K562 (cell line): ENCODE measurements around the gene EGFL7. TPM values are rescaled to one million over a fixed set of nuclear protein-coding genes. Genes with fewer than 3 reads are reported as not detected.

Experiments
- ATAC-seq: fragments of 200-7000 bp; cut with Tn5 transposase; 3 replicates; pipeline ENCODE4 v1.9.1; 2020; ENCODE audit warnings: moderate library complexity
- BruUV-seq: library from RNA; stranded (reverse); fragments of 400-500 nt; replicated peaks from 2 replicates; lab custom pipeline; 2021; lab: Mats Ljungman, UMichigan
- CTCF ChIA-PET: fragments of 300-600 bp; formaldehyde crosslinking; extraction: SDS; loops from one replicate; lab custom pipeline; 2021; ENCODE audit warnings: low intra/inter-chr PET ratio; lab: Yijun Ruan, JAX
- POLR2A ChIA-PET: fragments of 300-600, 350-650 bp; sonication (Branson Sonifier 250); formaldehyde crosslinking; extraction: SDS; loops from one replicate; lab custom pipeline; 2021; ENCODE audit warnings: antibody characterized with exemption, inconsistent platforms; lab: Yijun Ruan, JAX
- DNase-seq, 4 experiments: peaks; one replicate each; pipeline versions ENCODE4 v3.0.0 to v3.0.0-alpha.2; 2011 to 2018; ENCODE audit warnings: low spot score in 3 of 4, mixed read lengths in 3 of 4; ENCODE audit errors: extremely low read depth in 1 of 4
- FAIRE-seq: peaks from 2 replicates; lab custom pipeline; 2011; peaks lifted over from hg19 to GRCh38; lab: Jason Lieb, UNC
- H2AFZ ChIP-seq: 2 replicates; pipeline ENCODE4 v1.6.0; 2011; ENCODE audit warnings: low read depth, low read length, control low read depth, inconsistent platforms
- H3K27ac ChIP-seq: fragments of 200-600 bp; 3 replicates; pipeline ENCODE4 v1.8.0; 2011; ENCODE audit warnings: low read depth, mild to moderate bottlenecking, control low read depth, inconsistent platforms, low read length, moderate library complexity, mixed read lengths; ENCODE audit errors: extremely low read depth
- H3K27me3 ChIP-seq, 2 experiments: fragments of 300-600 bp in 1 of 2; 2 replicates in 1 of 2; 3 replicates in 1 of 2; pipeline versions ENCODE4 v1.6.0 to v1.8.0; 2011; ENCODE audit warnings: inconsistent platforms in 2 of 2, low read length in 2 of 2, mild to moderate bottlenecking in 1 of 2, mixed read lengths in 1 of 2, moderate library complexity in 1 of 2; ENCODE audit not compliant: control insufficient read depth in 2 of 2, insufficient read depth in 2 of 2
- H3K36me3 ChIP-seq: fragments of 300-600 bp; 3 replicates; pipeline ENCODE4 v1.8.0; 2011; ENCODE audit warnings: mild to moderate bottlenecking, low read length, inconsistent platforms; ENCODE audit not compliant: control insufficient read depth, insufficient read depth
- H3K4me1 ChIP-seq, 2 experiments: fragments of 200-600 bp in 1 of 2; replicated peaks in 1 of 2; 2 replicates in 1 of 2; 3 replicates in 1 of 2; pipeline versions ENCODE4 v1.5.1 to v1.8.0; 2011; ENCODE audit warnings: inconsistent platforms in 2 of 2, low read length in 2 of 2, mild to moderate bottlenecking in 1 of 2, mixed read lengths in 1 of 2, moderate library complexity in 1 of 2; ENCODE audit not compliant: control insufficient read depth in 2 of 2, insufficient read depth in 2 of 2
- H3K4me2 ChIP-seq: 2 replicates; pipeline ENCODE4 v1.6.1; 2011; ENCODE audit warnings: low read length, control low read depth, inconsistent platforms, mixed read lengths; ENCODE audit not compliant: insufficient read depth
- H3K4me3 ChIP-seq: fragments of 200-600 bp; sonication (generic), shearing (Covaris generic); 2 replicates; pipeline ENCODE4 v1.5.1; 2016; ENCODE audit warnings: control low read depth, inconsistent platforms
- H3K79me2 ChIP-seq: fragments of 200-600 bp; 3 replicates; pipeline ENCODE4 v1.8.0; 2011; ENCODE audit warnings: low read length, inconsistent platforms; ENCODE audit not compliant: control insufficient read depth, insufficient read depth
- H3K9ac ChIP-seq, 2 experiments: 2 replicates each; pipeline versions ENCODE4 v1.6.0 to v1.6.1; 2011; ENCODE audit warnings: low read depth in 2 of 2, low read length in 2 of 2, control low read depth in 1 of 2, inconsistent platforms in 1 of 2, mild to moderate bottlenecking in 1 of 2, mixed read lengths in 1 of 2; ENCODE audit not compliant: insufficient read depth in 1 of 2
- H3K9me1 ChIP-seq: one replicate; pipeline ENCODE4 v1.6.0; 2011; ENCODE audit warnings: inconsistent platforms, mild to moderate bottlenecking, low read length, moderate library complexity; ENCODE audit not compliant: control insufficient read depth, insufficient read depth
- H3K9me3 ChIP-seq: replicated peaks from 2 replicates; pipeline ENCODE4 v1.5.1; 2011; ENCODE audit warnings: low read depth, low read length, inconsistent platforms; ENCODE audit not compliant: control insufficient read depth, insufficient read depth
- H4K20me1 ChIP-seq: replicated peaks from 2 replicates; pipeline ENCODE4 v1.6.1; 2011; ENCODE audit warnings: low read length, inconsistent platforms, mixed read lengths; ENCODE audit not compliant: control insufficient read depth, insufficient read depth
- CTBP1 ChIP-seq: fragments of 450-650 bp; IDR thresholded peaks from 2 replicates; pipeline ENCODE4 v1.6.1; 2016; ENCODE audit warnings: borderline replicate concordance
- DIDO1 ChIP-seq: fragments of 450-650 bp; IDR thresholded peaks from 2 replicates; pipeline ENCODE4 v1.6.1; 2016; ENCODE audit warnings: low read depth, missing biosample characterization, missing genetic modification characterization
- FOXA1 ChIP-seq: fragments of 450-650 bp; IDR thresholded peaks from 2 replicates; pipeline ENCODE4 v1.6.1; 2016; ENCODE audit warnings: mild to moderate bottlenecking, borderline replicate concordance
- MAFF ChIP-seq: IDR thresholded peaks from 2 replicates; pipeline ENCODE4 v1.6.1; 2012; ENCODE audit warnings: low read length, improper control_type of control experiment
- MED1 ChIP-seq: sonication (generic); formaldehyde crosslinking; IDR thresholded peaks from 2 replicates; pipeline ENCODE4 v1.8.1; 2023; ENCODE audit warnings: missing genetic modification reagents, borderline replicate concordance
- MEF2D ChIP-seq: conservative IDR thresholded peaks from 2 replicates; pipeline ENCODE4 v1.6.1; 2016; ENCODE audit warnings: low read depth, missing genetic modification characterization, missing compliant biosample characterization
- NR0B1 ChIP-seq: fragments of 450-650 bp; IDR thresholded peaks from one replicate; pipeline ENCODE4 v1.6.1; 2018; ENCODE audit warnings: mild to moderate bottlenecking, moderate library complexity; ENCODE audit not compliant: partially characterized antibody
- POLR2G ChIP-seq: fragments of 200-400 bp; formaldehyde crosslinking; IDR thresholded peaks from 2 replicates; pipeline ENCODE4 v1.6.1; 2017; ENCODE audit warnings: low read depth, mild to moderate bottlenecking, antibody characterized with exemption, low read length, moderate library complexity
- PTTG1 ChIP-seq: fragments of 450-650 bp; IDR thresholded peaks from 2 replicates; pipeline ENCODE4 v1.6.1; 2016; ENCODE audit warnings: low read depth, mild to moderate bottlenecking, missing genetic modification characterization, missing compliant biosample characterization
- RB1 ChIP-seq: fragments of 450-650 bp; IDR thresholded peaks from 2 replicates; pipeline ENCODE4 v1.6.1; 2017; ENCODE audit warnings: low read depth, mild to moderate bottlenecking
- RBBP5 ChIP-seq: fragments of 200-600 bp; sonication (generic); IDR thresholded peaks from 2 replicates; pipeline ENCODE4 v1.6.1; 2012; ENCODE audit warnings: borderline replicate concordance, mild to moderate bottlenecking, low read length, control low read depth, inconsistent platforms; ENCODE audit not compliant: insufficient read depth, poor library complexity, severe bottlenecking
- TRIM28 ChIP-seq: fragments of 450-650 bp; IDR thresholded peaks from 2 replicates; pipeline ENCODE4 v1.6.1; 2017
- ZFP1 ChIP-seq: fragments of 450-650 bp; formaldehyde crosslinking; IDR thresholded peaks from 2 replicates; pipeline ENCODE4 v1.4.0; 2020; ENCODE audit warnings: mild to moderate bottlenecking, mixed read lengths
- ZNF551 ChIP-seq: fragments of 250-450 bp; sonication (Bioruptor Pico); IDR thresholded peaks from 2 replicates; pipeline ENCODE4 v1.5.0; 2021; ENCODE audit warnings: mild to moderate bottlenecking, moderate library complexity
- ZNF785 ChIP-seq: fragments of 250-450 bp; sonication (Bioruptor Pico); IDR thresholded peaks from 2 replicates; pipeline ENCODE4 v1.4.0; 2020; ENCODE audit warnings: mild to moderate bottlenecking
- WGBS: fragments of 100-300 bp; shearing (Covaris generic); methylation state at CpG from one replicate; pipeline ENCODE4 v1.1.6; 2016; ENCODE audit warnings: low coverage, mixed read lengths; ENCODE audit not compliant: insufficient coverage; ENCODE audit errors: missing lambda C conversion rate; 5-methylcytosine and 5-hydroxymethylcytosine counted together
- in situ Hi-C: fragments of 300-500 bp; cut with MboI; formaldehyde crosslinking; loops from 4 replicates; pipeline ENCODE4 v1.15.0; 2018; ENCODE audit warnings: inconsistent platforms, mixed read lengths
- intact Hi-C: fragments of 100-400 bp; cut with micrococcal nuclease; formaldehyde crosslinking; loops from 2 replicates; pipeline ENCODE4 v1.14.2; 2022
- polyA plus RNA-seq, 8 experiments: library from polyadenylated mRNA; depleted of rRNA in 4 of 8; stranded (reverse) in 5 of 8; unstranded in 3 of 8; fragments of >200 nt; fragmentation: Nextera tagmentation in 2 of 8; fragmentation: Illumina TruSeq in 1 of 8; extraction: Ambion mirVana in 2 of 8; extraction: Trizol in 1 of 8; gene quantifications; 2 replicates each; pipeline versions ENCODE4 v1.2.1 to v1.2.3, GENCODE V29; 2011 to 2014; ENCODE audit warnings: inconsistent platforms in 1 of 8, missing spikeins in 1 of 8
- total RNA-seq, 7 experiments: library from RNA; depleted of rRNA in 6 of 7; stranded (reverse); fragments of >200 nt in 6 of 7; fragmentation: Illumina TruSeq in 2 of 7; extraction: Trizol in 2 of 7; gene quantifications; 2 replicates each; pipeline versions ENCODE4 v1.2.1 to v1.2.3, GENCODE V29; 2011 to 2021; ENCODE audit warnings: low replicate concordance in 1 of 7

Gene EGFL7
- total and polyA plus RNA-seq, 9 of the 15 experiments (the other 6 are each of a cell fraction or from before 2014, with no cell fraction given), result 1.5 to 286 (median 55.5) TPM

GRCh38 chr9:136654820-136655535, 7.7 kb upstream of the EGFL7 start:
- no peak for DNase-seq
- H3K4me2 ChIP-seq, result no peak overlapping the region
- peak overlapping the region; percentile 37; the same call in 1 of the 2 replicates for H2AFZ ChIP-seq
- no peak for TF ChIP-seq ZNF551
- no peak for TF ChIP-seq TRIM28
- no peak for TF ChIP-seq MAFF
- TF ChIP-seq RB1, result no peak
- no peak for TF ChIP-seq ZNF785 (CRISPR knock-in tag)
- TF ChIP-seq POLR2G, result no peak
- TF ChIP-seq FOXA1, result no peak
- no peak for TF ChIP-seq RBBP5
- no peak for TF ChIP-seq CTBP1
- no peak for TF ChIP-seq MEF2D (tag)
- no peak for TF ChIP-seq MED1 (CRISPR knock-in tag)
- TF ChIP-seq PTTG1 (tag), result no peak
- TF ChIP-seq NR0B1, result no peak
- TF ChIP-seq ZFP1 (CRISPR knock-in tag), result no peak
- no peak for TF ChIP-seq DIDO1 (tag)
- TF ChIP-seq, all 486 proteins: peak for 0
- Histone ChIP-seq H3K4me3 (no peak overlapping the region), H3K4me1 (peaks cover 14 to 64% of the 10 kb centered on the region in 2 experiments; a peak in 4 of 5 replicates), H3K9ac (peak overlapping the region in 1 of 2 experiments; percentile 56; a peak in 1 of 4 replicates), H3K9me1 (no peaks in the 10 kb centered on the region), H3K36me3 (no peaks in the 10 kb centered on the region), H3K9me3 (no peaks in the 10 kb centered on the region), H3K27ac (no peak overlapping the region), H4K20me1 (no peaks in the 10 kb centered on the region), H3K79me2 (no peaks in the 10 kb centered on the region), H3K27me3 (no peaks in the 10 kb centered on the region)
- intact Hi-C loops, result no loop called here
- in situ Hi-C loops, result no loop called here
- no peak for FAIRE-seq
- CTCF ChIA-PET, result no interaction called here
- POLR2A ChIA-PET, result interaction anchor here (0.6 kb wide), 1 partner anchor 66 kb away, joined by 4 read pairs; no protein-coding TSS in a partner anchor
- no TSS peak for BruUV-seq
- no peak; the same call in 2 of the 3 replicates for ATAC-seq
- WGBS, result 63% methylated on average over 13 of the region's 15 CpGs
